Lower leg skin (tissue), 3 donors: ENCODE data around the gene EEIG2.

Experiments
- POLR2A ChIP-seq, 2 donors: fragments of 450-650 bp; IDR thresholded peaks; one replicate each; pipeline ENCODE4 v1.6.1; 2016 to 2017; ENCODE audit warnings: antibody characterized with exemption in 2 of 2, mild to moderate bottlenecking in 1 of 2, moderate library complexity in 1 of 2
- TF ChIP-seq, protein P1 (sequence below), 3 donors: fragments of 450-650 bp; IDR thresholded peaks; one replicate each; pipeline ENCODE4 v1.5.1; 2016; ENCODE audit warnings: antibody characterized with exemption in 3 of 3, mild to moderate bottlenecking in 3 of 3, moderate library complexity in 2 of 3

DNA sequence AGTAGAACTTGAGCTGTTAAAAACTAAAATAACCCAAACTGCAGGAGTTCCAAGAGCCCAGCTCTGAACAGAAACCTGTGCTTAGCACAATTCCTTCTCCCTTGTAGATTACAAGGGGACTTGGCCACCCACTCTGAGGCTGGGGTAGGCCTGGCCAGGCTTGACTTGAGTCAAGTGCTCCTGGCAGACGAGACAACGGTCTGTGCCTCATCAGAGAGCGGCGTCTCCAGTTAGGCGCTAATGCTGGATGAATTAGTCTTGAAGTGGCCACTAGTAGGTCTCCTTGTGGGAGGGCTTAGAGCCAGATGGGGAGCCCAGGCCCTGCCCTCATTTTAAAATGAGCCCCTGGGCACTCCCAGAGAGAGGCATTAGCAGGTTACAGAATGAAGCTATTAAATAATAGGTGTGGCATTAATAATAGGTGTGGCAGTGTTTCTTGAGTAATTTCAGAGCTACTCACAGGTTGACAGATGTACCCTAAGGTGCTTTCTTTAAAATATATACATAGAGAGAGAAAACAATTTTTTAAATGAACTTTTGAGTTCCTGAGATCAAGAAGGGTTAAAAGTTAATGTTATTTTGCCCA lies 1.1 kb downstream of the EEIG2 start:
- TF ChIP-seq, protein P1, sequence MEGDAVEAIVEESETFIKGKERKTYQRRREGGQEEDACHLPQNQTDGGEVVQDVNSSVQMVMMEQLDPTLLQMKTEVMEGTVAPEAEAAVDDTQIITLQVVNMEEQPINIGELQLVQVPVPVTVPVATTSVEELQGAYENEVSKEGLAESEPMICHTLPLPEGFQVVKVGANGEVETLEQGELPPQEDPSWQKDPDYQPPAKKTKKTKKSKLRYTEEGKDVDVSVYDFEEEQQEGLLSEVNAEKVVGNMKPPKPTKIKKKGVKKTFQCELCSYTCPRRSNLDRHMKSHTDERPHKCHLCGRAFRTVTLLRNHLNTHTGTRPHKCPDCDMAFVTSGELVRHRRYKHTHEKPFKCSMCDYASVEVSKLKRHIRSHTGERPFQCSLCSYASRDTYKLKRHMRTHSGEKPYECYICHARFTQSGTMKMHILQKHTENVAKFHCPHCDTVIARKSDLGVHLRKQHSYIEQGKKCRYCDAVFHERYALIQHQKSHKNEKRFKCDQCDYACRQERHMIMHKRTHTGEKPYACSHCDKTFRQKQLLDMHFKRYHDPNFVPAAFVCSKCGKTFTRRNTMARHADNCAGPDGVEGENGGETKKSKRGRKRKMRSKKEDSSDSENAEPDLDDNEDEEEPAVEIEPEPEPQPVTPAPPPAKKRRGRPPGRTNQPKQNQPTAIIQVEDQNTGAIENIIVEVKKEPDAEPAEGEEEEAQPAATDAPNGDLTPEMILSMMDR (IDR thresholded peaks at IDR 0.05) = no peak
- no peak for TF ChIP-seq POLR2A (IDR thresholded peaks at IDR 0.05)
